HG03066 (cell line): ENCODE results near the gene ZNF681.
"Not testable (repeated sequence)": the region's sequence is repeated elsewhere in the genome, so short reads cannot be mapped to it uniquely, and the experiment has no call there.

Experiments used
- ATAC-seq: cut with Tn5 transposase; IDR thresholded peaks from one replicate; pipeline ENCODE4 v1.9.1; 2021; ENCODE audit warnings: low read depth; ENCODE audit not compliant: unreplicated experiment

Gene ZNF681

DNA sequence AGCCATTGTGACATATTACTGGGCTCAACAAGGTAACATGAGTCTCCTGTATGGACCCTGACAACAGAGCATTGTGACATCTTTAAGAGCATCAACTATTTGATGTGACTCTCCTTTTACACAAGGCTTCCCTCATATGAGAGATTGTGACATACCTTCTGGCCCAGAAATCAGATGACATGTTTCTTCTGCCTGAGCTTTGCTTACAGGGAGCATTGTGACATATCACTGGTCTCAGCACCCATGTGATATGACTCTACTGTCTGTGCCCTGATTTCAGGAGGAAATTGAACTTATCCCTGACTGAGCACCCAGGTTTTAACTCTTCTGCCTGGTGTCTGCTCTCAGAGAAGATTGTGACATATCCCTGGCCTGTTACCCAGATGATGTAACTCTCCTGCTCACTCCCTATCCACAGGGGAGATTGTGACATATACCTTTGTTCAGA is 15.9 kb upstream of the ZNF681 start:
- no peak for ATAC-seq

DNA sequence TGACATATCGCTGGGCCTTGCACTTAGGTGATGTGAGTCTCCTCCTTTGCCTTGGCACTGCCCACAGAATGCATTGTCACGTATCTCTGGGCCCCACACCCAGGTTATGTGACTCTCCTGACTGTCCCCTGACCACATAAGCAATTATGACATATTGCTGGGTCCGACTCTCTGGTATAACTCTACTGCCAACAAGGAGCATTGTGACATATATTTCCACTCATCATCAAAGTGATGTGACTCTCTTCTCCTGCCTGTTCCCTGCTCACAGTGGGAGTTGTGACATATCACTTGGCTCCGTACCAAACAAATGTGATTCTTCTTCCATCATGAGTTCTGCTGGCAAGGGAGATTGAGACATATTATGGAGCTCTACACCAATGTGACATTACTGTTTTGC is 15.4 kb upstream of the ZNF681 start:
- ATAC-seq, result no peak

GRCh38 chr19:23772675-23773063 is 14.0 kb upstream of the ZNF681 start:
- ATAC-seq, result no peak

GRCh38 chr19:23771761-23772674 is 13.3 kb upstream of the ZNF681 start:
- no peak for ATAC-seq

- ATAC-seq, result no peak
These were observed 12.6 kb upstream of the ZNF681 start for GRCh38 chr19:23771316-23771715.

DNA sequence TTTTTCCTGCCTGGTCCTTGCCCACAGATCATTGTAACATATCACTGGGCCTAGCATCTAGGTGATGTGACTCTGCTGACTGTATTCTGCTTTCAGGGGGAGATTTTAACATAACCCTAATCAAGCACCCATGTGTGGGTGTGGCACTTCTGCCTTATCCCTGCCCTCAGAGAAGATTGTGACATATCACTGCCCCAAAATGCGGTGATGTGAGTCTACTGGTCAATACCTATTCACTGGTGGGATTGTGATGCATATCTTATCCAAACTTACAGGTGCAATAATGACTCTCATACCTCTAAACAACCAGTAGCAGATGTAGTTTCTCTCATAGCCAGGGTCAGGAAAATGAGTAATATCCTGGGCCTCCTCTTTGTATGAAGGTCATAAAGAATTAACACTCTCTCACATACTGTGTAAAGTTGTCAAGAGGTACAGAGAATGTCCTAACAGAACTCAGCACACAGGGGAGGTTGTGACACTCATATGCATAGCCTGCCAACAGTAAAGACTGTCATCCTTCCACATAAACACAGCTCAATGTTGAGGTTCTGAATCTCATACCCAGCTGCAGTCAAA is 12.1 kb upstream of the ZNF681 start:
- ATAC-seq, result no peak

GRCh38 chr19:23769691-23770468 is 11.2 kb upstream of the ZNF681 start:
- no peak for ATAC-seq

DNA sequence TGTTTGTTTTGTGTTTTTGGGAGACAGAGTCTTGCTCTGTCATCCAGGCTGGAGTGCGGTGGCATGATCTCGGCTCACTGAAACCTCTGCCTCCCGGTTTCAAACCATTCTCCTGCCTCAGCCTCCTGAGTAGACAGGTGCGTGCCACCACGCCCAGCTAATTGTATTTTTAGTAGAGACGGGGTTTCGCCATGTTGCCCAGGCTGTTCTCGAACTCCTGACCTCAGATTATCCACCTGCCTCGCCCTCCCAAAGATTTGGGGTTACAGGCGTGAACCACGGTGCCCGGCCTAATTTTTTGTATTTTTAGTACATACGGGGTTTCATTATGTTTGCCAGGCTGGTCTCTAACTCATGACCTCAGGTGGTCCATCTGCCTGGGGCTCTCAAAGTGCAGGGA is 8.3 kb upstream of the ZNF681 start:
- ATAC-seq, result no peak

GRCh38 chr19:23764781-23765180 is 6.1 kb upstream of the ZNF681 start:
- no peak for ATAC-seq

GRCh38 chr19:23762884-23763711 is 4.4 kb upstream of the ZNF681 start:
- no peak for ATAC-seq

- no peak for ATAC-seq
These were observed 3.8 kb upstream of the ZNF681 start for GRCh38 chr19:23762548-23762883.

- ATAC-seq, result not testable (repeated sequence)
These were observed 1.6 kb upstream of the ZNF681 start for GRCh38 chr19:23760326-23760725.

DNA sequence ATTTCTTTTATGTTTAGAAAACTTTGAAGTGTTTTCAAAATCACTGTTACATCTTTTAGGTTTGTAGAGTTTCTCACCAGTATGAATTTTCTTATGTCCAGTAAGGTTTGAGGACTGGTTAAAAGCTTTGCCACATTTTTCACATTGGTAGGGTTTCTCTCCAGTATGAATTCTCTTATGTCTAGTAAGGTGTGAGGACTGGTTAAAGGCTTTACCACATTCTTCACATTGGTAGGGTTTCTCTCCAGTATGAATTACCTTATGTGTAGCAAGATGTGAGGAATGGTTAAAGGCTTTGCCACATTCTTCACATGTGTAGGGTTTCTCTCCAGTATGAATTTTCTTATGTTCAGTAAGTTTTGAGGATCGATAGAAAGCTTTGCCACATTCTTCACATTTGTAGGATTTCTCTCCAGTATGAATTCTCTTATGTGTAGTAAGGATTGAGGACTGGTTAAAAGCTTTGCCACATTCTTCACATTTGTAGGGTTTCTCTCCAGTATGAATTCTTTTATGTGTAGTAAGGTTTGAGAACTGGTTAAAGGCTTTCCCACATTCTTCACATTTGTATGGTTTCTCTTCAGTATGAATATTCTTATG is 15.0 kb downstream of the ZNF681 start:
- ATAC-seq, result not testable (repeated sequence)

GRCh38 chr19:23730729-23731465 is 27.8 kb downstream of the ZNF681 start:
- not testable (repeated sequence) for ATAC-seq

- not testable (repeated sequence) for ATAC-seq
These were observed 34.5 kb downstream of the ZNF681 start for GRCh38 chr19:23724161-23724560.

DNA sequence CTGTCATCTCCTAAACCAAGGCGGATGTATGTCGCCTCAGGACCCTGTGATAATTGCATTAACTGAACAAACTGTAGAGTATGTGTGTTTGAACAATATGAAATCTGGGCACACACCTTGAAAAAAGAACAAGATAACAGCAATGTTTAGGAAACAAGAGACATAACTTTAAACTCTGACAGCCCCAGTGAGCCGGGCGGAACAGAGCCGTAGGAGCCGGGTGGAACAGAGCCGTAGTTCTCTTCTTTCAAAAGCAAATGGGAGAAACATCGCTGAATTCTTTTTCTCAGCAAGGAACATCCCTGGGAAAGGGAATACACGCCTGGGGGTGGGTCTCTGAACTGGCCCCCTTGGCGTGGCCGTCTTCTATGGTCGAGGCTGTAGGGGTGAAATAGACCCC is 39.9 kb downstream of the ZNF681 start:
- no peak for ATAC-seq

GRCh38 chr19:23716792-23717191 is 41.9 kb downstream of the ZNF681 start:
- no peak for ATAC-seq

GRCh38 chr19:23709347-23709746 is 49.3 kb downstream of the ZNF681 start:
- no peak for ATAC-seq

- no peak for ATAC-seq
These were observed 52.0 kb downstream of the ZNF681 start for GRCh38 chr19:23706657-23707056.

DNA sequence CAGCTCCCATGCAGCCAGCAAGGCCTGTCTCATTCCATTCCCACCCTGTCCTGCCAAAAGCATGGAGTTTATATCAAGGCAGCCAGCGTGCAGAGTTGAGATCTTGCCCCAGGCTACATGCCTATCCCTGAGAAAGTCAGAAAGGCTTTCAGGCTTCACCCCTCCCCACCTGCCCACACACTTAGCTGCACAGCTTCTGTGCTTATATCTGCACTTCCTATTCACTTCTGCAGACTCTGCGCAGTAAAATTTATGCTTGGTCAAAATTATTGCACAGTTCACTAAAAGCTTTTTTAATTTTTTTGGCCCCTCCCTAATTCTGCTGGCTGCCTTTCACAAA is 59.2 kb downstream of the ZNF681 start:
- ATAC-seq, result no peak
